ENCODE data around the gene PREB. TPM values are rescaled to one million over a fixed set of nuclear protein-coding genes. Genes with fewer than 3 reads are reported as not detected.

The PREB gene
- total and polyA plus RNA-seq, 2 experiments from 2014 or later, result 69.2 to 90.3 TPM

DNA sequence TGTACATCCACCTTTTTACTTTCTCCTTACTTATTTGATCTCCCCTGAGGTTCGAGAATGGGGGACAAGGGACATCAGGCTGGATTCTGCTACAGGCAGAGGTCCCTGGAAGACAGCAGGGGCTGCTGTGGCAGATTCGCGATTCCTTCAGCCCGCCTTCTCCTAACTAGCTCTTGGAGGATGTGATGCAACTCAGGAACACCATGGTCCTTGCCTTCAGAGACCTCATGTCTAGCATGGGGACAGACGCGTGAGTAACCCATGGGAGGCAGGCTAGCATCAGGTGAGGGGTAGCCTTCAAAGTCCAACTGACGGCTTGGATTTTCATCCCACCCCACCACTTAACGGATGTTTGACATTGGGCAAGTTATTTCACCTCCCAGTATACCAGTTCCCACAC is 13.5 kb upstream of the PREB start:
- 93% methylated on average over 8 of the region's 8 CpGs for WGBS (ENCODE audit: low lambda C conversion rate, missing lambda C conversion rate)
- Histone ChIP-seq H3K9me3 (ENCODE audit: low read depth) (no peaks in the 10 kb centered on the region), H2AFZ (no peak overlapping the region), H3K27ac (no peak overlapping the region), H3K4me2 (no peak overlapping the region), H3K9me2 (replicated peaks; ENCODE audit: insufficient read depth) (no peaks in the 10 kb centered on the region), H4K20me1 (ENCODE audit: insufficient read depth, poor library complexity, severe bottlenecking) (no peaks in the 10 kb centered on the region), H3K4me1 (ENCODE audit: insufficient read depth) (no peaks in the 10 kb centered on the region), H3K27me3 (no peaks in the 10 kb centered on the region), H3K79me2 (no peaks in the 10 kb centered on the region), H3K4me3 (no peak overlapping the region), H3K36me3 (replicated peaks; ENCODE audit: insufficient read depth, low read depth) (no peaks in the 10 kb centered on the region)
- DNase-seq (ENCODE audit: low spot score), result no peak
- no peak for TF ChIP-seq EZH2 (IDR thresholded peaks at IDR 0.05; ENCODE audit: borderline replicate concordance)
- TF ChIP-seq, protein P1, sequence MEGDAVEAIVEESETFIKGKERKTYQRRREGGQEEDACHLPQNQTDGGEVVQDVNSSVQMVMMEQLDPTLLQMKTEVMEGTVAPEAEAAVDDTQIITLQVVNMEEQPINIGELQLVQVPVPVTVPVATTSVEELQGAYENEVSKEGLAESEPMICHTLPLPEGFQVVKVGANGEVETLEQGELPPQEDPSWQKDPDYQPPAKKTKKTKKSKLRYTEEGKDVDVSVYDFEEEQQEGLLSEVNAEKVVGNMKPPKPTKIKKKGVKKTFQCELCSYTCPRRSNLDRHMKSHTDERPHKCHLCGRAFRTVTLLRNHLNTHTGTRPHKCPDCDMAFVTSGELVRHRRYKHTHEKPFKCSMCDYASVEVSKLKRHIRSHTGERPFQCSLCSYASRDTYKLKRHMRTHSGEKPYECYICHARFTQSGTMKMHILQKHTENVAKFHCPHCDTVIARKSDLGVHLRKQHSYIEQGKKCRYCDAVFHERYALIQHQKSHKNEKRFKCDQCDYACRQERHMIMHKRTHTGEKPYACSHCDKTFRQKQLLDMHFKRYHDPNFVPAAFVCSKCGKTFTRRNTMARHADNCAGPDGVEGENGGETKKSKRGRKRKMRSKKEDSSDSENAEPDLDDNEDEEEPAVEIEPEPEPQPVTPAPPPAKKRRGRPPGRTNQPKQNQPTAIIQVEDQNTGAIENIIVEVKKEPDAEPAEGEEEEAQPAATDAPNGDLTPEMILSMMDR (IDR thresholded peaks at IDR 0.05; ENCODE audit: poor library complexity), result no peak
- TF ChIP-seq EZH2phosphoT487 (IDR thresholded peaks at IDR 0.05; ENCODE audit: low read depth, severe bottlenecking, unreplicated experiment), result no peak

DNA sequence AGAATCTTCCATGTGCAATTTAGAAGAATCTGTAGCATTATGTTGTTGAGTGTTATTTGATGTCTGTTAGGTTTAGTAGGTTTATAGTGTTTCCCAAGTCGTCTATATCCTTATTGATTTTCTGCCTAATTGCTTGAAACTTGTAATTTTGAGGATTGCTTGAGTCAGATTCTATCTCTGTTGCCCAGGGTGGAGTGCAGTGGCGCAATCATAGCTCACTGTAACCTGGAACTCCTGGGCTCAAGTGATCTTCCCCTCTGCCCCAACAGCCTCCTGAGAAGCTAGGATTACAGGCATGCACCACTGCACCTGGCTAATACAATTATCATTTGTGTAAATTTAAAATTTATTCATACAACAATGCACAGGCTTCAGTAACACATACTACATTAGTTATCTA is 11.2 kb upstream of the PREB start:
- 78% methylated on average over 2 of the region's 2 CpGs for WGBS (ENCODE audit: low lambda C conversion rate, missing lambda C conversion rate)
- no peaks in the 10 kb centered on the region for H3K79me2 ChIP-seq
- H4K20me1 ChIP-seq (ENCODE audit: insufficient read depth, poor library complexity, severe bottlenecking), result no peaks in the 10 kb centered on the region
- no peak for DNase-seq (ENCODE audit: low spot score)
- no peak overlapping the region for H2AFZ ChIP-seq
- no peaks in the 10 kb centered on the region for H3K27me3 ChIP-seq
- no peak overlapping the region for H3K4me2 ChIP-seq
- no peaks in the 10 kb centered on the region for H3K4me1 ChIP-seq (ENCODE audit: insufficient read depth)
- no peaks in the 10 kb centered on the region for H3K9me3 ChIP-seq (ENCODE audit: low read depth)
- H3K4me3 ChIP-seq, result no peak overlapping the region
- H3K27ac ChIP-seq, result no peak overlapping the region
- TF ChIP-seq, protein P1 (IDR thresholded peaks at IDR 0.05; ENCODE audit: poor library complexity), result no peak
- no peak for TF ChIP-seq EZH2 (IDR thresholded peaks at IDR 0.05; ENCODE audit: borderline replicate concordance)
- no peak for TF ChIP-seq EZH2phosphoT487 (IDR thresholded peaks at IDR 0.05; ENCODE audit: low read depth, severe bottlenecking, unreplicated experiment)
- H3K36me3 ChIP-seq (replicated peaks; ENCODE audit: insufficient read depth, low read depth), result no peaks in the 10 kb centered on the region
- no peaks in the 10 kb centered on the region for H3K9me2 ChIP-seq (replicated peaks; ENCODE audit: insufficient read depth)

DNA sequence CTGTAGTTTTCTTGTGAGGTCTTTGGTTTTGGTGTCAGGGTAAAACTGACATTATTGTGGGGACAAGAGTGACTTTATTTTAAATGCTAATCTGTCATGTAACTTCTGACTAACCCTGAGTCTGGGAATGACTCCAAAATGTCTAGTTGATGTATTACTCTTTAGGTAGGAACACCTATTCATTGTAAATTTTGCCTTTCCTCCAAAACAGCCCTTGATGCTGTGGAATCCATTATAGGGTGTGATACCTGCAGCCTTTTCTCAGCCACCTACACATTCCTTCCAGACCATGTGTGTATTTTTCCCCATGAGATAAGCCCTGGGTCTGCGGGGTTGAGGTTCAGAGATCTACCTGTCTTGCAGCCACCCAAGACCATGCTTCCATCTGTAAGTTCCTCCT is 8.8 kb upstream of the PREB start:
- 74% methylated on average over 1 of the region's 1 CpG for WGBS (ENCODE audit: low lambda C conversion rate, missing lambda C conversion rate)
- H3K4me1 ChIP-seq (ENCODE audit: insufficient read depth), result no peaks in the 10 kb centered on the region

More for the DNA sequence above, 8.8 kb upstream of the PREB start:
- Histone ChIP-seq H2AFZ (no peak overlapping the region), H3K27me3 (no peaks in the 10 kb centered on the region), H3K79me2 (no peaks in the 10 kb centered on the region), H4K20me1 (ENCODE audit: insufficient read depth, poor library complexity, severe bottlenecking) (no peaks in the 10 kb centered on the region), H3K4me2 (no peak overlapping the region), H3K9me3 (ENCODE audit: low read depth) (no peaks in the 10 kb centered on the region), H3K27ac (no peak overlapping the region), H3K36me3 (replicated peaks; ENCODE audit: insufficient read depth, low read depth) (no peaks in the 10 kb centered on the region), H3K4me3 (no peak overlapping the region), H3K9me2 (replicated peaks; ENCODE audit: insufficient read depth) (no peaks in the 10 kb centered on the region)
- DNase-seq (ENCODE audit: low spot score), result no peak
- no peak for TF ChIP-seq EZH2phosphoT487 (IDR thresholded peaks at IDR 0.05; ENCODE audit: low read depth, severe bottlenecking, unreplicated experiment)
- no peak for TF ChIP-seq EZH2 (IDR thresholded peaks at IDR 0.05; ENCODE audit: borderline replicate concordance)
- TF ChIP-seq, protein P1 (IDR thresholded peaks at IDR 0.05; ENCODE audit: poor library complexity), result no peak

Data from hepatocyte (in vitro differentiated cells).